NCI-H2029 (cell line): Measurements from ENCODE around the gene MEGF10.
A peak's percentile ranks its signal among the peaks of the same experiment; 100 is the strongest.

ENCODE experiments used
- DNase-seq: peaks from one replicate; lab custom pipeline; 2025; lab: John Stamatoyannopoulos, UW

MEGF10 gene

GRCh38 chr5:127441799-127442484, 151.3 kb downstream of the MEGF10 start:
- peak; percentile 16 for DNase-seq

- DNase-seq: no peak
These were observed 153.6 kb downstream of the MEGF10 start for GRCh38 chr5:127444171-127444570.

- no peak for DNase-seq
These were observed 154.7 kb downstream of the MEGF10 start for GRCh38 chr5:127445328-127445727.

- no peak for DNase-seq
These were observed 156.0 kb downstream of the MEGF10 start for GRCh38 chr5:127446626-127447025.

GRCh38 chr5:127447827-127448226, 157.2 kb downstream of the MEGF10 start:
- DNase-seq: no peak

GRCh38 chr5:127450046-127450445, 159.4 kb downstream of the MEGF10 start:
- DNase-seq: no peak

GRCh38 chr5:127451096-127451495, 160.5 kb downstream of the MEGF10 start:
- DNase-seq: no peak

- DNase-seq: no peak
These were observed 162.0 kb downstream of the MEGF10 start for GRCh38 chr5:127452626-127453025.

- DNase-seq: no peak
These were observed 180.6 kb downstream of the MEGF10 start for GRCh38 chr5:127471211-127471610.

GRCh38 chr5:127472700-127473099, 182.1 kb downstream of the MEGF10 start:
- no peak for DNase-seq

GRCh38 chr5:127486471-127486870, 195.9 kb downstream of the MEGF10 start:
- no peak for DNase-seq

- peak; percentile 25 for DNase-seq
These were observed 202.5 kb downstream of the MEGF10 start for GRCh38 chr5:127492854-127493738.

- no peak for DNase-seq
These were observed 208.0 kb downstream of the MEGF10 start for GRCh38 chr5:127498548-127498947.

GRCh38 chr5:127505905-127506304, 215.3 kb downstream of the MEGF10 start:
- DNase-seq: no peak

GRCh38 chr5:127506616-127507015, 216.0 kb downstream of the MEGF10 start:
- DNase-seq: no peak

GRCh38 chr5:127508644-127509373, 218.2 kb downstream of the MEGF10 start:
- no peak for DNase-seq
